ENCODE measurements around the gene DCHS2.
"Not testable (repeated sequence)": the region's sequence is repeated elsewhere in the genome, so short reads cannot be mapped to it uniquely, and the experiment has no call there.

DCHS2 gene

GRCh38 chr4:154313004-154313585 is 178.5 kb downstream of the DCHS2 start:
- DNase-seq: no peak

- no peak for DNase-seq
These were observed 179.4 kb downstream of the DCHS2 start for GRCh38 chr4:154312246-154312645.

GRCh38 chr4:154310578-154310977 is 181.0 kb downstream of the DCHS2 start:
- DNase-seq: no peak

- no peak for DNase-seq
These were observed 183.4 kb downstream of the DCHS2 start for GRCh38 chr4:154308207-154308606.

GRCh38 chr4:154307451-154307850 is 184.1 kb downstream of the DCHS2 start:
- DNase-seq: no peak

GRCh38 chr4:154305616-154306015 is 186.0 kb downstream of the DCHS2 start:
- DNase-seq: no peak

GRCh38 chr4:154304679-154305078 is 186.9 kb downstream of the DCHS2 start:
- DNase-seq: no peak

GRCh38 chr4:154294652-154295350 is 196.8 kb downstream of the DCHS2 start:
- DNase-seq: no peak

- DNase-seq: no peak
These were observed 198.2 kb downstream of the DCHS2 start for GRCh38 chr4:154293427-154293826.

- no peak for DNase-seq
These were observed 199.0 kb downstream of the DCHS2 start for GRCh38 chr4:154292589-154292988.

- DNase-seq: no peak
These were observed 214.4 kb downstream of the DCHS2 start for GRCh38 chr4:154277172-154277571.

GRCh38 chr4:154276496-154276895 is 215.1 kb downstream of the DCHS2 start:
- no peak for DNase-seq

- DNase-seq: no peak
These were observed 236.6 kb downstream of the DCHS2 start for GRCh38 chr4:154254999-154255398.

- DNase-seq: no peak
These were observed 257.0 kb downstream of the DCHS2 start for GRCh38 chr4:154234576-154234975.

- DNase-seq: no peak
These were observed 259.7 kb downstream of the DCHS2 start for GRCh38 chr4:154231806-154232478.

- DNase-seq: no peak
These were observed 260.9 kb downstream of the DCHS2 start for GRCh38 chr4:154230723-154231122.

GRCh38 chr4:154230091-154230490 is 261.5 kb downstream of the DCHS2 start:
- no peak for DNase-seq

GRCh38 chr4:154222875-154223274 is 268.7 kb downstream of the DCHS2 start:
- DNase-seq: no peak

GRCh38 chr4:154218051-154218450 is 273.5 kb downstream of the DCHS2 start:
- DNase-seq: no peak

- not testable (repeated sequence) for DNase-seq
These were observed 274.2 kb downstream of the DCHS2 start for GRCh38 chr4:154217384-154217783.

GRCh38 chr4:154211506-154211905 is 280.1 kb downstream of the DCHS2 start:
- no peak for DNase-seq

- DNase-seq: no peak
These were observed 283.2 kb downstream of the DCHS2 start for GRCh38 chr4:154208424-154208823.

- no peak for DNase-seq
These were observed 286.1 kb downstream of the DCHS2 start for GRCh38 chr4:154205471-154205870.

GRCh38 chr4:154194649-154195048 is 296.9 kb downstream of the DCHS2 start:
- no peak for DNase-seq
